BJ (cell line): ENCODE results near the gene RPAP3. TPM values are rescaled to one million over a fixed set of nuclear protein-coding genes. Genes with fewer than 3 reads are reported as not detected.

ENCODE experiments used
- CTCF ChIA-PET: fragments of 350-600 bp; formaldehyde crosslinking; extraction: SDS; loops from one replicate; lab custom pipeline; 2021; ENCODE audit warnings: antibody characterized with exemption, inconsistent platforms; lab: Yijun Ruan, JAX
- POLR2A ChIA-PET: fragments of 300-600 bp; sonication (Branson Sonifier 250); formaldehyde crosslinking; extraction: SDS; loops from one replicate; lab custom pipeline; 2021; ENCODE audit warnings: antibody characterized with exemption; lab: Charles Lee
- DNase-seq: peaks from one replicate; pipeline ENCODE4 v3.0.0-alpha.2; 2011; ENCODE audit warnings: low read depth
- H3K27me3 ChIP-seq: 2 replicates; pipeline ENCODE4 v1.6.0; 2011; ENCODE audit warnings: low read length; ENCODE audit not compliant: control insufficient read depth, insufficient read depth
- H3K36me3 ChIP-seq: 2 replicates; pipeline ENCODE4 v1.5.1; 2011; ENCODE audit warnings: low read length; ENCODE audit not compliant: control insufficient read depth, insufficient read depth
- H3K4me3 ChIP-seq: 2 replicates; pipeline ENCODE4 v1.5.1; 2011; ENCODE audit warnings: low read depth, mild to moderate bottlenecking, control low read depth, low read length
- polyA plus RNA-seq: library from polyadenylated mRNA; depleted of rRNA; stranded (reverse); fragments of >200 nt; gene quantifications from 2 replicates; pipeline ENCODE4 v1.2.3, GENCODE V29; 2011; rRNA removed
- TF ChIP-seq, protein P1 (sequence below): IDR thresholded peaks from 2 replicates; pipeline ENCODE4 v1.5.1; 2011; ENCODE audit warnings: low read depth, mild to moderate bottlenecking, control low read depth, inconsistent platforms, low read length, moderate library complexity; ENCODE audit not compliant: insufficient read depth

The RPAP3 gene
- polyA plus RNA-seq, 1 experiment, result 6.1 TPM

GRCh38 chr12:47612953-47613352 lies 92.9 kb downstream of the RPAP3 start:
- H3K27me3 ChIP-seq, result no peaks in the 10 kb centered on the region
- POLR2A ChIA-PET, result no interaction called here
- no peak overlapping the region for H3K4me3 ChIP-seq
- CTCF ChIA-PET, result interaction anchor here (1.3 kb wide), 1 partner anchor 39 kb away, joined by 4 read pairs; no protein-coding TSS in a partner anchor
- no peak for DNase-seq
- no peaks in the 10 kb centered on the region for H3K36me3 ChIP-seq
- TF ChIP-seq, protein P1, sequence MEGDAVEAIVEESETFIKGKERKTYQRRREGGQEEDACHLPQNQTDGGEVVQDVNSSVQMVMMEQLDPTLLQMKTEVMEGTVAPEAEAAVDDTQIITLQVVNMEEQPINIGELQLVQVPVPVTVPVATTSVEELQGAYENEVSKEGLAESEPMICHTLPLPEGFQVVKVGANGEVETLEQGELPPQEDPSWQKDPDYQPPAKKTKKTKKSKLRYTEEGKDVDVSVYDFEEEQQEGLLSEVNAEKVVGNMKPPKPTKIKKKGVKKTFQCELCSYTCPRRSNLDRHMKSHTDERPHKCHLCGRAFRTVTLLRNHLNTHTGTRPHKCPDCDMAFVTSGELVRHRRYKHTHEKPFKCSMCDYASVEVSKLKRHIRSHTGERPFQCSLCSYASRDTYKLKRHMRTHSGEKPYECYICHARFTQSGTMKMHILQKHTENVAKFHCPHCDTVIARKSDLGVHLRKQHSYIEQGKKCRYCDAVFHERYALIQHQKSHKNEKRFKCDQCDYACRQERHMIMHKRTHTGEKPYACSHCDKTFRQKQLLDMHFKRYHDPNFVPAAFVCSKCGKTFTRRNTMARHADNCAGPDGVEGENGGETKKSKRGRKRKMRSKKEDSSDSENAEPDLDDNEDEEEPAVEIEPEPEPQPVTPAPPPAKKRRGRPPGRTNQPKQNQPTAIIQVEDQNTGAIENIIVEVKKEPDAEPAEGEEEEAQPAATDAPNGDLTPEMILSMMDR, result no peak

GRCh38 chr12:47611906-47612305 lies 93.9 kb downstream of the RPAP3 start:
- TF ChIP-seq, protein P1, result no peak
- no peak overlapping the region for H3K4me3 ChIP-seq
- no peaks in the 10 kb centered on the region for H3K36me3 ChIP-seq
- ChIA-PET POLR2A (no interaction called here), CTCF (interaction anchor here (1.0 kb wide), 1 partner anchor 580 kb away, joined by 3 read pairs; no protein-coding TSS in a partner anchor)
- no peaks in the 10 kb centered on the region for H3K27me3 ChIP-seq
- no peak for DNase-seq

Other genes with a start within 250 kb of the RPAP3 start
- gene ENDOU, start 19.5 kb upstream of the RPAP3 start, polyA plus RNA-seq, result 0.06 TPM in 1 of 2 replicates, not detected in the other
- gene RAPGEF3, start 52.9 kb upstream of the RPAP3 start, polyA plus RNA-seq, result 1.3 and 2.4 TPM in 2 replicates
- gene SLC48A1, start 67.2 kb upstream of the RPAP3 start, polyA plus RNA-seq, result 11.4 and 16.6 TPM in 2 replicates
- gene HDAC7, start 113.9 kb upstream of the RPAP3 start, polyA plus RNA-seq, result 28.2 and 67.0 TPM in 2 replicates
- gene VDR, start 199.0 kb upstream of the RPAP3 start, polyA plus RNA-seq, result 23.3 and 40.5 TPM in 2 replicates